DMS79 treated with DMSO at 0.1 percent for 48 hours (cell line): ENCODE measurements around the gene TBC1D22A.
A peak's percentile ranks its signal among the peaks of the same experiment; 100 is the strongest.

ENCODE experiments used
- DNase-seq: peaks from one replicate; lab custom pipeline; 2025; lab: John Stamatoyannopoulos, UW

The TBC1D22A gene

DNA sequence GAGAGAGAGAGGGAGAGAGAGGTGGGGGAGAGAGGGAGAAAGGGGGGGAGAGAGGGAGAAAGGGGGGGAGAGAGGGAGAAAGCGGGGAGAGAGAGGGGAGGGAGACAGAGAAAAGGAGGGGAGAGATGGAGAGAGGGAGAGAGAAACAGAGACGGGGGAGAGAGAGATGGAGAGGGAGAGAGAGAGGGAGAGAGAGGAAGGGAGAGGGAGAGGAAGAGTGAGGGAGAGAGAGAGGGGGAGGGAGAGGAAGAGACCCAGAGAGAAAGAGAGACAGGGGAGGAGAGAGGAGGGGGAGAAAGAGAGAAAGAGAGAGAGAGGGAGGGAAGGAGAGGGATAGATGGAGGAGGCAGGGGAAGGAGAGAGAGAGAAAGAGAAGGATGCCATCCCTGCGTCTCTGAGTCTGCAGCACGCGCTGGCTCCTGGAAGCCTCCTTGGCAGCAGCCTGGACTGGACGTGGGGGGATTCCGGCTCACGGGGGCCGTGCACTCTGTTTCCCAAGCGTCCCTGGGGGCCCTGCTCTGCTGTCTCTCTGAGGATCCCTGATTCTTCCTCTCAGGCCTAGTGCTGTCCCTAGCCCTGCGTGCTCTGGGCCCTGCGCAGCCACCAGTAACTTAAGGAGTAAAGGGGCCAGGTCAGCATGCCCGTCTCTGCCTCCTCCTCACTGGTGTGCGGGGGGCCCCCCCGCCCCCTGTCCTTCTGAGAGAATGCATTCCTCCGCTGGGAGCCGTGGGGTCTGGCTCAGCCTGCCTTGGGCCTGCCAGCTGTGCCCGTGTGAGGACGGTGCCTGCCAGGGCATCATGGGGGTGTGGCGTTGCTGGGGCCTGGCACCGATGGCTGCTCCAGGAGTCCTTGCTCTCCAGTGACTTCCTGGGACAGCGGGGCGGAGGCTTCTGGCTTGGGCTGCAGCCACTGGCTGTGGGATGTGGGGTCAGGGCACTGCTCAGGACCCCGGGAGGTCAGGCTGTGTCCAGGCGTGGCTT, 429.5 kb downstream of the TBC1D22A start:
- DNase-seq, result no peak

- no peak for DNase-seq
Measured at GRCh38 chr22:47192651-47193437, 430.4 kb downstream of the TBC1D22A start.

GRCh38 chr22:47193606-47194329, 431.3 kb downstream of the TBC1D22A start:
- no peak for DNase-seq

- DNase-seq, result no peak
Measured at GRCh38 chr22:47194476-47195155, 432.2 kb downstream of the TBC1D22A start.

- DNase-seq, result no peak
Measured at GRCh38 chr22:47195156-47195483, 432.7 kb downstream of the TBC1D22A start.

DNA sequence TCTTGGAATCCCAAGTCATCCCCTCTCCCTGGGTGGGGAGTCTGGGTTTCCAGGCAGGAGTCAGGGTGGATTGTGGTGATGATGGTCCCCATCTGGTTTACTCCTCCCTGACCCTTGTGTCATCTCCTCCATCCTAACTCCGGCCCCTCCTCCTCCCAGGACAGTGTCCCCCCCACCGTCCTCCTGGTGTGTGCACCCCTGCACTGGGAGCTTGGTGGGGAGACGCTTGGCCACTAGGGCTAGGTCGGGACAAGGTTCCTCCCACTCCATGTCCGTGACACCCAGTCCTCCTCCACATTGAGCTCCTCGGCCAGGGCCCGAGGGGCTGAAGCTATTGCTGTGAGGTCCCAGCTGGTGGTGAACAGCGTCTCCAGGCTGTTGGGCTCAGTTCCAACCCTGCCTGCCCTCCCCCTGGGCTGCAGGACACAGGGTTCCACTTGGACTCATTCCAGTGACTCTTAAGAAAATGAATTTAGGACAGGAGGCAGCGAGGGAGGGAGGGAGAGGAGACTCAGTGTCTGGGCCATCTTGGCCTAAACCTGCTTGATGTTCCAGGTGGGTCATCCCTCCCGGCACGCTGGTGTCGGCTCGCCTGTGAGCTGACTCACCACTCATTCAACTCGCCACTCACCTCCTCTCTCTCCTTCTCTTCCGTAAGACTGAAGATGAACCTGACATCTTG, 433.2 kb downstream of the TBC1D22A start:
- peak; percentile 47 for DNase-seq

GRCh38 chr22:47196166-47196849, 433.9 kb downstream of the TBC1D22A start:
- no peak for DNase-seq

- DNase-seq, result peak; percentile 3
Measured at GRCh38 chr22:47196881-47197772, 434.7 kb downstream of the TBC1D22A start.

DNA sequence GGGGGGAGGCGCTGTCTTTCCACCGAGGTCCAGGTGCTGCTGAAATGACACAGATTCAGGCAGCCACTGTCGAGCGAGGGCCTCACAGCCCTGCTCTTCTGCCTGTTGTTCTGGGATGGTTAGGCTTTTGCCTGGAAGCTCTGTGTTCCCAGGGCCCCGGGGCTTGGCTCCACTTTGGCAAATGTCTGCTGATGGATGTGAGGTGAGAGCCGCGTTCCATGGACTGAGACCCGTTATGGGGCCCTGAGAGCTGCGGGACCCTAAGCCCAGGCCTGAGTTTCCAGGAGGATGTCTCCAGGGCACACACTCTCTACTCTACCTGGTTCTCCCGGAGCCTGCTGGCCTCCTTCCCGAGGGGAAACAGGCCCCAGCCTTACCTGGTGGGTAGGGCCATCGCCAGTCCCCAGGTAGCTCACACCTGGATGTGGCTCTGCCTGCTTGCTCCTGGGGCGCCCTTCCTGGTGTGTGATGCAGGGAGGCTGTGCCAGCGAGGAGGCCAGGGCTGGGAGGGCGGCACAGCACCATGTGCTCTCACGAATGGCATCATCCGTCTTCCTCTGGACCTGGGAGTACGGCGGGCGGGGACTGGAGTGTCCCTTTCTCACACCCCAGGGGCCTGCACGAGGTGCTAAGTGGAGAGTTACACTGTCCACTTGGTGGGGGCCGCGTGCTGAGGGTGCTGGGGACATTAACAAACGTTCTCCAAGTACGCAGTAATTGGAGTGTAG, 435.5 kb downstream of the TBC1D22A start:
- no peak for DNase-seq

DNA sequence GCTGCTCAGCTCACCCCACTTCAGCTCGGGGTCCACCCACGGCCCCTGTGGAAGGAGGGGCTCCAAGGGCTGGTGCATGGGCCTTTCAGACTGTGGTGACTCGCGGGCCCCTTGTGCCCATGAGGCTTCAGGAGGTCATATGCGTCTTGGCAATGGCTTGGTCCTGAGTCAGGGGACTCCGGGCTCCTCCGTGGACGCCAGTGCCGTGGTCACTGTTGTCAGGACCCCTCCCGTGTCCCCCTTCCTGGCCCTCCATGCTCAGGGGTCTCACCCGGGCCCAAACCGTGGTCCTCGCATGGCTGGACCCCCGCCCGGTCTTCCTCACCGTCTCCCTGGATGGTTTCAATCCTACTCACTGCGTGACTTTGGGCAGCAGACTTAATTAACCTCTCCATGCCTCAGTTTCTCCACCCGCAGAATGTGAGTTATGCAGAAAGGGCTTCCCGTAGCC, 436.4 kb downstream of the TBC1D22A start:
- no peak for DNase-seq

GRCh38 chr22:47199261-47199978, 437.0 kb downstream of the TBC1D22A start:
- DNase-seq, result no peak

DNA sequence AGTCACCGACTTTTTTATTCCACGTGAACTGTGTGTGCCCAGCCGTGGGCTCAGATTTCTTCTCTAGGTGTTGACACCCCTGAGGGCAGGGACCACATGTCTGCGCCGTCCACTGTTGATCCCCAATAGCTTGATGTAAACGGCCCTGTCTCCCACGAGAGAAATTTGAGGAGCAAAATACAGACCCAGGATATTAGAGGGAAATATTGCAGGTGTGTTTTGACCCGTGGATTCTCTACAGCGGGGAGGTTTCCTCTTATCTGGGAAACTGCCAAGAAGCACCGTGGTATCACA, 437.5 kb downstream of the TBC1D22A start:
- no peak for DNase-seq

- no peak for DNase-seq
Measured at GRCh38 chr22:47200273-47201051, 438.0 kb downstream of the TBC1D22A start.

- DNase-seq, result no peak
Measured at GRCh38 chr22:47201186-47201995, 438.9 kb downstream of the TBC1D22A start.

GRCh38 chr22:47201996-47202818, 439.8 kb downstream of the TBC1D22A start:
- DNase-seq, result no peak
